ENCODE data around the gene TTLL10. TPM values are rescaled to one million over a fixed set of nuclear protein-coding genes. Genes with fewer than 3 reads are reported as not detected.

TTLL10 gene
- total and polyA plus RNA-seq, 8 donors, result 0.13 to 6.4 (median 0.46) TPM; not detected in 5

GRCh38 chr1:1130206-1131120 lies 43.2 kb upstream of the TTLL10 start:
- H3K36me3 ChIP-seq, result no peaks in the 10 kb centered on the region
- H3K27ac ChIP-seq, result peak overlapping the region; percentile 91 to 98 (median 94)
- WGBS, 5 donors, result 29 to 55% (median 45%) methylated on average over 33 to 43 of the region's 43 CpGs
- peaks cover 0 to 5% (median 0%) of the 10 kb centered on the region in 3 donors for H3K27me3 ChIP-seq
- peaks cover 42 to 71% (median 61%) of the 10 kb centered on the region in 4 donors for H3K4me1 ChIP-seq
- TF ChIP-seq, protein P1, sequence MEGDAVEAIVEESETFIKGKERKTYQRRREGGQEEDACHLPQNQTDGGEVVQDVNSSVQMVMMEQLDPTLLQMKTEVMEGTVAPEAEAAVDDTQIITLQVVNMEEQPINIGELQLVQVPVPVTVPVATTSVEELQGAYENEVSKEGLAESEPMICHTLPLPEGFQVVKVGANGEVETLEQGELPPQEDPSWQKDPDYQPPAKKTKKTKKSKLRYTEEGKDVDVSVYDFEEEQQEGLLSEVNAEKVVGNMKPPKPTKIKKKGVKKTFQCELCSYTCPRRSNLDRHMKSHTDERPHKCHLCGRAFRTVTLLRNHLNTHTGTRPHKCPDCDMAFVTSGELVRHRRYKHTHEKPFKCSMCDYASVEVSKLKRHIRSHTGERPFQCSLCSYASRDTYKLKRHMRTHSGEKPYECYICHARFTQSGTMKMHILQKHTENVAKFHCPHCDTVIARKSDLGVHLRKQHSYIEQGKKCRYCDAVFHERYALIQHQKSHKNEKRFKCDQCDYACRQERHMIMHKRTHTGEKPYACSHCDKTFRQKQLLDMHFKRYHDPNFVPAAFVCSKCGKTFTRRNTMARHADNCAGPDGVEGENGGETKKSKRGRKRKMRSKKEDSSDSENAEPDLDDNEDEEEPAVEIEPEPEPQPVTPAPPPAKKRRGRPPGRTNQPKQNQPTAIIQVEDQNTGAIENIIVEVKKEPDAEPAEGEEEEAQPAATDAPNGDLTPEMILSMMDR (IDR thresholded peaks at IDR 0.05), result no peak
- no peak for TF ChIP-seq EP300 (IDR thresholded peaks at IDR 0.05)
- peak in 1 of 4 donors; percentile 37 for TF ChIP-seq POLR2A (IDR thresholded peaks at IDR 0.05)
- peak in 2 of 3 donors; percentile 54 to 82 for TF ChIP-seq POLR2AphosphoS5 (IDR thresholded peaks at IDR 0.05)
- H3K4me3 ChIP-seq, result peak overlapping the region in 3 of 4 donors; percentile 16 to 38 (median 25)
- H3K9me3 ChIP-seq, result no peaks in the 10 kb centered on the region
- intact Hi-C loops (cut with DNase I; ENCODE audit: low total_unique reads), result no loop called here
- peak; percentile 80 to 89 for DNase-seq

DNA sequence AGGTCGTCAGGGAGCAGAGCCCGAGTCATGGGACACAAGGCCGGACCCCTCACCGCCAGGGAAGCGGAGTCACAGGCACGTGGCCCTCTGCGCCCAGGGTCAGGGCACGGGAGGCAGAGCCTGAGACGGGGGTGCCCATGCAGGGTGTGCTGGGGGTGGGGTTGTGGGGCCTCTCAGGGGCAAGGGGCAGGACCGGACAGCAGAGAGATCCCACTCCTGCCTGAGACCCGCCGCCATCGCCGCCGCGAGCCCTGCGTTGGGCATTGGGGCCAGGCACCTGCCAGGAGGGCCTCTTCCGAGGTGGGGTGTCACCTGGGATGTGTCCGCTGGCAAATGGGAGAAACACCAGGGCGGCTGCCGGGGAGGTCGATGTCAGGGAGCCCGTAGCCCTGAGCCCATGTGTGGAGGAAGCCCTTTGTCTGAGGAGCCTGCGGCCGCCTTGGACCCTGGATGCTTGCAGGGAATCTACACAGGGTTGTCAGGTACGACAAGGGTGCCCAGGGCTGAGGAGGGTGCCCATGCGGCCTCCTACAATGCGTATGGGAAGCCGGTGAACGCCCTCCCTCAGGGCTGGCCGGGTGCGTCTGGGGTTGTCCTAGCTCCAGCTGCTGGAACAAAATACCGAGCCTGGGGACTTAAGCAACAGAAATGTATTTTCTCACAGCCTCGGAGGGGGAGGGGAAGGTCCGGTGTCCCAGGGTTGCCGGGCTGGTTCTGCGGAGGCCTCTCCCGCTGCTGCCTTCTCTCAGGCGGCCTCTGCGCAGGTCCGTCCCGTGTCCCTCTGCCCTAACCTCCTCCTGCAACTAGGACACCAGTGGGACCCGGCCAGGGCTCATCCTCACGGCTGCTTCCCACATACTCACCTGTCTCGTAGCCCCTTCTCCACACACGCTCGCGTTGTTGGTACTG lies 41.4 kb upstream of the TTLL10 start:
- 35 to 55% (median 47%) methylated on average over 38 to 48 of the region's 48 CpGs for WGBS, 5 donors

DNA sequence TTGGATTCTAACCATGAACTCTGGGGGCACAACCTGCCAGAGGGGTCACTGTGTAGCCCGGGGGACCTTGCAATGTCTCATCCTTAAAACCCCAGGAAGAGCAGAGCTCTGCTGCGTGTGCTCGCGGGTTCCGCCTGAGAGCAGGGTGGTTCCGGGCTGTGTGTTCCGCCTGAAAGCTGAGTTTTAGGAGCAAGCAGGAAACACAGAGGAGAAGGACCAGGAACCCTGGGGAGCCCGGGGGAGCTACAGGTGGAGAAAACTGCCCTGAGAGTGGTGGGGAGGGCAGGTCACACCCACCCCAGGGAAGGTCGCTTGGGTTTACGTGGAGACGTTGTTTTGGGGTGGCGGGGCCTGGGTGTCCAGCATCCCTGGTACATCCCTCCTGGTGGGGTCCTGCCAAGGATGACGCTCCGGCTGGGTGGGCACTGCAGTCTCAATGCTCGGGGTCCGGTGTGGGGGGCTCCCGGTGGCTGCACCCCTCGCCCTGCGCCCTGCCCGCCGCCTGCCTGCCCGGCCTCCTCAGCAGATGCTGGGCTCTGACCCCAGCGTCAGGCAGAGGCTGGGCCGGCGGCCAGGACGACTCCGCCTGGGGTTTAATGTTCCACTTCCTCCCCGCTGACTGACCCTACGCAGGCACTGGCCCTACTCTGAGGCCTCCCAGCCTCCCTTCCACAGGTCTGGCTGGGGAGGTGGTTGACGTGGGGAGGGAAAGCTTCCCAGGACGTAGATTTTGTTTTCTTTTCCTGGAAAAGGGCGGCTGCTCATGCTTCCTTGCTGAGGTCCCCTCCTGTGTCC lies 40.5 kb upstream of the TTLL10 start:
- peak; percentile 82 to 96 for DNase-seq
- H3K27ac ChIP-seq, result peak overlapping the region; percentile 91 to 98 (median 94)
- TF ChIP-seq POLR2A (IDR thresholded peaks at IDR 0.05), result peak in 1 of 4 donors; percentile 47
- peak in 2 of 3 donors; percentile 83 to 91 for TF ChIP-seq POLR2AphosphoS5 (IDR thresholded peaks at IDR 0.05)
- TF ChIP-seq, protein P1 (IDR thresholded peaks at IDR 0.05), result no peak
- no peak for TF ChIP-seq EP300 (IDR thresholded peaks at IDR 0.05)
- intact Hi-C loops (cut with DNase I; ENCODE audit: low total_unique reads), result no loop called here
- H3K9me3 ChIP-seq, result no peaks in the 10 kb centered on the region
- 18 to 46% (median 23%) methylated on average over 21 to 32 of the region's 32 CpGs for WGBS, 5 donors
- peaks cover 40 to 74% (median 63%) of the 10 kb centered on the region in 4 donors for H3K4me1 ChIP-seq
- H3K4me3 ChIP-seq, result peak overlapping the region in 2 of 4 donors; percentile 14 to 38
- no peaks in the 10 kb centered on the region for H3K36me3 ChIP-seq
- peaks cover 0 to 30% (median 5%) of the 10 kb centered on the region in 3 donors for H3K27me3 ChIP-seq

More for the DNA sequence above, 41.4 kb upstream of the TTLL10 start:
- H3K27ac ChIP-seq, result peak overlapping the region; percentile 91 to 98 (median 94)
- peaks cover 38 to 72% (median 62%) of the 10 kb centered on the region in 4 donors for H3K4me1 ChIP-seq
- intact Hi-C loops (cut with DNase I; ENCODE audit: low total_unique reads), result no loop called here
- peak overlapping the region; percentile 5 to 38 (median 12) for H3K4me3 ChIP-seq
- H3K9me3 ChIP-seq, result no peaks in the 10 kb centered on the region
- H3K27me3 ChIP-seq, result peaks cover 0 to 22% (median 5%) of the 10 kb centered on the region in 3 donors
- H3K36me3 ChIP-seq, result no peaks in the 10 kb centered on the region
- peak; percentile 86 to 90 for DNase-seq
- TF ChIP-seq EP300 (IDR thresholded peaks at IDR 0.05), result no peak
- TF ChIP-seq POLR2A (IDR thresholded peaks at IDR 0.05), result peak in 1 of 4 donors; percentile 41
- peak in 2 of 3 donors; percentile 67 to 87 for TF ChIP-seq POLR2AphosphoS5 (IDR thresholded peaks at IDR 0.05)
- TF ChIP-seq, protein P1 (IDR thresholded peaks at IDR 0.05), result no peak

Data from stomach (tissue), 9 donors.